Measurements from ENCODE around the gene HSP90AB1.

Gene HSP90AB1

DNA sequence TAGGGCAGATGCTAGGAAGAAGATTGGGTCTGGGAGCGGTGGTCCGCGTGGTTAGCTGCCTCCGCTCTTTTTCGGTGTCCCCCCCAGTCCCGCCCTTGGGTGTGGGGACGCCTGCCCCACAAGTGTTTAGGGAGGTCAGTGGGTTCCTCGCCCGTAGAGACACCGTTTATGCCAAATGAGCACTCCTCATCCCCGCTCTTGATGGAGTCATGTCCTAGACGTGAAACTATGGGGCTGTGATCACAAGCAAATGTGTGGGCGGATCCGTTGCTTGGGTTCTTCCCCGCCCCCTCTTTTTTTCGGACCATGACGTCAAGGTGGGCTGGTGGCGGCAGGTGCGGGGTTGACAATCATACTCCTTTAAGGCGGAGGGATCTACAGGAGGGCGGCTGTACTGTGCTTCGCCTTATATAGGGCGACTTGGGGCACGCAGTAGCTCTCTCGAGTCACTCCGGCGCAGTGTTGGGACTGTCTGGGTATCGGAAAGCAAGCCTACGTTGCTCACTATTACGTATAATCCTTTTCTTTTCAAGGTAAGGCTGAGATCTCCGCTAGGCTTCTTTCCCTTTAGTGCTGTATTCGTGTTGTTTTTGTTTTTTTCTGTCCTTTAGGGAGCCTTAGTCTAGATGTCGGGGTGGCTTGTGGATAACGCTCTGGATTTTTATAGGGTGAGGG, at the start of gene HSP90AB1:
Gene HSP90AB1 (plus strand): TSS at position 439 of the 675 bp plus-strand sequence. CDS start 1,529 bp downstream, outside the sequence.
- DNase-seq = peak; percentile 92 to 97 (median 96)

DNA sequence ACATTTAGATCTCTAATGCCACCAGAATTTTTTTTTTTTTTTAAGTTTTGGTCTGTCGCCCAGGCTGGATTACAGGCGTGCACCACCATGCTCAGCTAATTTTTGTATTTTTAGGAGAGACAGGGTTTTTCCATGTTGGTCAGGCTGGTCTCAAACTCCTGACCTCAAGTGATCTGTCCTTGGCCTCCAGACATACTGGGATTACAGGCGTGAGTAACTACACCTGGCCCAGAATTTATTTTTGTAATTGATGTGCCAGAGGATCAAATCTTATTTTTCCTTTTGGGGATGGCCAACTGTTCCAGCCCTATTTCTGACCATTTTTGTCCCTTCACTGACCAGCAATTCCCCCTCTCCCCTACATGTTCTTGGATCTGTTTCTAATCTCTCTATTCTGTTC, 48.2 kb upstream of the HSP90AB1 start:
- DNase-seq = no peak

DNA sequence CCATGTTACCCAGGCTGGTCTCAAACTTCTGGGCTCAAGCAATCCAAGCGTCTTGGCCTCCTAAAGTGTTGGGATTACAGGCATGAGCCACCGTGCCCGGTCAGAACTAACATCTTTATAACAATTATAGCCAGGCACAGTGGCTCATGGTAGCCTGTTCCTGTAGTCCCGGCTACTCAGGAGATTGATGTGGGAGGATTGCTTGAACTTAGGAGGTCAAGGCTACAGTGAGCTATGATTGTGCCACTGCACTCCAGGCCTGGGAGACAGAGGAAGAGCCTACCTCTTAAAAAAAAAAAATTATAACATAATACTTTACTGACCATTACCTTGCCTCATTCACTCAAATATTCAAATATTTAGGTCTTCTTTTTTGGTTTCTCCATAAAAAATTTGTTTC, 47.0 kb upstream of the HSP90AB1 start:
- no peak for DNase-seq

DNA sequence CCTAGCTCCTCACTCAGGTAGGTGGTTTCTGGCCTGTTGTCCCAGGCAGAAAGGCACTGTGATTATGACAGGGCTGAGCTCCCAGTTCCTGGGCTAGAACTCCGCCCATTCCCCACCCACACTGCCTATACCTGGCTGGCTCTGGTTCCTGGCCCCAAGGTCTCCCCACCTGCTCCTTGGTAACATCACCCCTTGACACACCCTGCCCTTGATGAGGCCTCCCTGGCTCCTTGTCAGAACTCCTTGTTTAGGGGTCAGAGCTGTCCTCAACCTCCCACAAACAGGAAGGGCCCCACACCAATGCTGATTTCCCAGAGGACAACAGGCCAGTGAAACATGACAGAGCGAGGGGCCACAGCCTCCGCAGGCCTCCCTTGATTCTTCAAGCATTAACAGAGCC, 45.7 kb upstream of the HSP90AB1 start:
- DNase-seq = no peak

DNA sequence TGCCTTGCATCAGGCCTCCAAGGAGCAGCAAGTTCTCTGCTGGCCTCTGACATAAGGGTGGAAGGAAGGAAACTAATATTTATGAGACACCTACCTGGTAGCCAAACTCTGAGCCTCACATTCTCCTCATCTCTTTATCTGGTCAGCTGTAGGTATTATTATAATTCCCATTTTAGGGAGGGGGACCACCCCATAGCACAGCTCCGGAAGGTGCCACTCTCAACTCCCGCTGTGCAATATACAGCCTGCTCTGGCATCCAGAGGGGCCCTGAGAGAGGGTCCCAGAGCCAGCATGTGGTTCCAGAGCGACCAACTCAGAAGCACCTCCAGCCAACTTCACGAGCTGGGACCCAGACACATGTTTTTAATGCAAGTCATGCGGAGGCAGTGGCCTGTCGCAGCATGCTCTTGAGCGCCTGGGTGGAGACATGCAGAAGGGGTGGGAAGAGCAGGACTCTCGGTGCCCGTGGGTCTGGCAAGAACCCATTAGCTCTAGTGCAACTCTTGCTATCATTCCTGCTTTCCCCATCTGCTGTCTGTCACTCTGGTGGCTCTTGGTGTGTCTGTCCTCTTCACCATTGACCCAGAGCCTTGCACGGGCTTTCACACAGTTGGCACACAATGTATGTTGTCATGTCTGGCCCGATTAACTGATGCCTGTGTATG, 45.1 kb upstream of the HSP90AB1 start:
- DNase-seq = no peak

DNA sequence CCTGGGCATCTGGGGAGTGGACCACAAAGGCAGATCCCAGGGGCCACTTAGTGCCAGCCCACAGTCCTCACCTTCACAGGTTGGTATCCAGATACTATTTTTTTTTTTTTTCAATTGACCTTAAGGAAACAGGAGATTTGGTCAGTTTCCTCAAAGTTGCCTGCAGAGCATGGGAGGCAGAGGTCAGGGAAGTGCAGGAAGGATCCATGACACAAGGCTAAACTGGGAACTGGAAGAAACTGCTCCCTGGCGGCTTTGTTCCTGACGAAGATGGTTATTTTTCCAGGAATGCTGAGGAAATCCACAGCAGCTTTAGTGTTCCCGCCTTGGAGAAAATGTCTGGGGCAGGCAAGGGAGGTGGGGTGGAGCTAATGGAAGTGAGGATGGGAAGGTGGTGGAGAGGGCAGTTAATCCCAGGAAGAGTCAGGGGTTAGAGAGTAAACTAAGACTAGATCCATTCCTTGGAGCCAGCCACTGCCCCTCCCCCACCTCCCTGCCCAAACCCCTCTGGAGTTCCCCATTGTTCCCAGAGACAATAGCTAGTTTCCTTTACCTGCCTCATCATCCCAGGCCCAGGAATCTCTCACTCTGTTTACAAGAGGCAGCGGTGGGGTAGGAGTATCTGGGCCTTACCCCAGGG, 44.4 kb upstream of the HSP90AB1 start:
- no peak for DNase-seq

DNA sequence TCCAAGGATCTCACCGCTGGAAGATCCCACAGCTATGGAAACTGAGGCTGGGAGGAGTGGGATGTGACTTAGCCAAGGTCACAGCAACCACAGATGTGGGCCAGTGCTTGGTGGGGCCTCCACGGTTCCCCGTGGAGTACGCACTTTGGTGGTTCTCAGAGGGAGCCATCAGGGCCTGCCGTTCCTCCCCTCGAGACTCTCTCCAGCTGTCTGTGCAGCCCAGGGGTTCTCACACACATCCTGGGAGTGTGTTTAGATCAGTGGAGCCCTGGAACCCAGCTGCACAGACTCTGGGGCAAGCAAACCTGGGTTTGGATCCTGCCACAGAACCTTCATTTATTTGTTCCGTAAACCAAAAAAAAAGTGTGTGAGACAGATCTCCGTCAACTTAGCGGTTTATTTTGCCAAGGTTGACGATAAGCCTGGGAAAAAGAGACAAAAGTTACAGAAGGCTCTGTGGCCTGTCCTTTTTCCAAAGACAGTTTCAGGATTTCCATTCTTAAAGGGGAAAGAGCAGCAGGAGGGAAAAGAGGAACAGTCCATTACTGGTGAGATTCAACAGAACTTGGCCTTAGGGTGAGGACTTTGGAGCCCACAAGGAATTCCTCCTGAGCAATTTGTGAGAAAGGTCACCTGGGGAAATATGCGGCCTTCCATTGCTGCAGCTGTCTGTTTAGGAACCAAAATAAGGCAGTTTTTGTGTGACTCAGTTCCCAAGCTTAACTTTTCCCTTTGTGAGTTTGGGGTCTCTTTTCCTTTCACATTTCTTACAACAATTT, 43.7 kb upstream of the HSP90AB1 start:
- no peak for DNase-seq

DNA sequence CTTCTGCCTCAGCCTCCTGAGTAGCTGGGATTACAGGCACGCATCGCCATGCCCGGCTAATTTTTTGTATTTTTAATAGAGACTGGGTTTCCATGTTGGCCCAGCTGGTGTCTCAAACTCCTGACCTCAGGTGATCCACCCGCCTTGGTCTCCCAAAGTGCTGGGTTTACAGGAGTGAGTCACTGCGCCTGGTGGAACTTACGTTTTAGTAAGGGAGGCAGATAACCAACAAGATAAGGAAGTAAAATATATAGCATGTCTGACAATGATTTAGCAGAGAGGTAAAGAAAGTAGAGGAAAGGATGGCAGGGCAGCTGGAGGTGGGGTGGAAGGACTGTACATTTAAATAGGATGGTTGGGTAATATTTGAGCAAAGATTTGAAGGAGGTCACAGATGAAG, 42.9 kb upstream of the HSP90AB1 start:
- no peak for DNase-seq

DNA sequence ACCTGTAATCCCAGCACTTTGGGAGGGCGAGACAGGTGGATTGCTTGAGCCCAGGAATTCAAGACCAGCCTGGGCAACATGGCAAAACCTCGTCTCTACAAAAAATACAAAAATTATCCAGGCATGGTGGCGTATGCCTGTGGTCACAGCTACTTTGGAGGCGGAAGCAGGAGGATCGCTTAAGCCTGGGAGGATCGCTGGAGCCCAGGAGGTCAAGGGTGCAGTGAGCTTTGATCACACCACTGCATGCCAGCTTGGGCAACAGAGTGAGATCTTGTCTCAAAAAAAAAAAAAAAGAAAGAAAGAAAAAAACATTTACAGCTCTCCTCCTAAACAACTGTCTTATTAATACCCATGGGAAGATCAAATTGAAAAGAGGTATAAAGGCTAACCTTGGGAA, 38.9 kb upstream of the HSP90AB1 start:
- DNase-seq = no peak

DNA sequence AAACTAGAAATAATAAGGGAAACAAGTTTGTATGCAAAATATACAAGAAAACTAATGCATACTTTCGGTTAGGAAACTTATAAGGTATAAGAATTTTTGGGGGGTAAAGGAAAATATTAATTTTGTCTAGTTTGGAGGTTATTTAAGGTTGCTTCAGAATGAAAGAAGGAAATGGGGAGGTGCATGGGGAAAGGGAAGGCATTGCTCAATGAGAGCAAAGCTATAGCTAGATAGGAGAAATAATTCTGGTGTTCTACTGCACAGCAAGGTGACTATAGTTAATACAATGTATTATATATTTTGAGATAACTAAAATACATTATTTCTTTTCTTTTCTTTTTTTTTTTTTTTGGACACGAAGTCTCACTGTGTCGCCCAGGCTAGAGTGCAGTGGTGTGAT, 35.6 kb upstream of the HSP90AB1 start:
- no peak for DNase-seq

DNA sequence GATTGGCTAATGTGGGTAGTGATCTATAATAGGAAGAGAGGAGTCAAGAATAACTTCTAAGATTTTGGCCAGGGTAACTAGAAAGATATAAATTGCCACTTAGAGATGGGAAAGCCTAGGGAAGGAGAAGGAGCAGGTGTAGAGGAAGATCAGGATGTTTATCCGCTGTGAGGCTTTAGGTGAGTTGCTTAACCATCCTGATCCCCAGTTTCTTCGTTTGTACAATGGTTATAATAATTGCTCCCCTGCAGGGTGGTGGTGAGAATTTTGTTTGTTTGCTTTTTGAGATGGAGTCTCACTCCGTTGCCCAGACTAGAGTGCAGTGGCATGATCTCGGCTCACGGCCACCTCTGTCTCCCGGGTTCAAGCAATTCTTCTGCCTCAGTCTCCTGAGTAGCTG, 32.6 kb upstream of the HSP90AB1 start:
- no peak for DNase-seq

DNA sequence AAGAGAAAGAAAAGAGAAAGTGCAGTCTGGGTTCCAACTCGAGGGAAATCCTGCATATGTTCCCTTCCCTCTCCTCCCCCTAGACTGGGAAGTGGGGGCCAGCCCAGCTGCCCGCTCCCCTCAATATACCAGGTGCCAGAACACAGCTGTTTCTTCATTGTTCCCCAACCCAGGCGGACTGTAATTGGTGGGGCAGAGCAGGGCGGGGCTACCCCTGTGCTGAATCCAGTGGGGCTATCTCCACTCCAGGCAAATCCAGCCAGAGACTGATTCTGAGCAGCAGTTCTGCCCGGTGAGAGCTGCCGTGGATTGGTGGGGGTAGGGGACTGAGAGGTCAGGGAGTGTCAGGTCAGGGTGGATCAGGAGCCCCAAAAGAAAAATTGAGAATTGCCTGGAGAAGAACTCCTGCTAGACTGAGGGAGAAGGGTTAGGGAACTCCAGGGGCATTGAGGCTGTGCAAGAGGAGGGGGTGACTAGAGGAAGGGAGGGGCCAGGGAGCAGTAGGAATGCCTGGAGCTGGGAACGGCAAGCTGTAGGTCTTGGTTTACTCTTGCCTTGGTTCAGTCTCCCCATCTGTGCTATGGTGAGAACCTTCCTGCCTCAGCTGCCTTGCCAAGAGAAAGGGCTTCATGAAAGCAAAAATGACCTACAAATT, 30.1 kb upstream of the HSP90AB1 start, which contains the start of gene MYMX:
Gene MYMX (plus strand): TSS at position 250 of the 655 bp plus-strand sequence. CDS start 546 bp downstream, outside the sequence.
- DNase-seq = no peak

DNA sequence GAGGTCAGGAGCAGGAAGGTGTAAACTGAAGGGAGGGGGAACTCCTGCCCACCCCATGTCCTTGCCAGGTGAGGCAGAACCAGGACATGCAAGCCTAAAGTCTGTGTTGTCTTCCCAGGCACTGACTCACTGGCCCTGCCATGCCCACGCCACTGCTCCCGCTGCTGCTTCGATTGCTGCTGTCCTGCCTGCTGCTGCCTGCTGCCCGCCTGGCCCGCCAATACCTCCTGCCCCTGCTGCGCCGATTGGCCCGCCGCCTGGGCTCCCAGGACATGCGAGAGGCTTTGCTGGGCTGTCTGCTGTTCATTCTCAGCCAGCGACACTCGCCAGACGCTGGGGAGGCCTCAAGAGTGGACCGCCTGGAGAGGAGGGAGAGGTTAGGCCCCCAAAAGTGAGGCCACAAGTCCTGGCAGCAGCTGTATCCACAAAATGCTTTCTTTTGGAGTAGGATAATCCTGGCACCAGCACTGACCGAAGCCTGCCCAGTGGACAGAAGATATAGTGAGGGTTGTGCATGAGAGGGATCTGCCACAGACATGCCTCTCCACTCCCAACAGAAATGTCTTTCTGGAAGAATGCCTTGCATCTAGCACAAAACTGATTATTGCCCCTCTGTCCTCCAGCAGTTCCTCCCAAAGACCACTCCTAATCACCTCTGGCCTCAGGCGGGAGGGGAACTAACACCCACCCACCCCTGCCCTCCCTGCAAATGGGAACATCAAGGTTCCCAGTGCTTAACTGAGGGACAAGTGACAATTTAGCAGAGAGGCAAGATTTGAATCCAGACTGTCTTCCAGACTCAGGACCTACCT, 29.4 kb upstream of the HSP90AB1 start:
- DNase-seq = no peak

DNA sequence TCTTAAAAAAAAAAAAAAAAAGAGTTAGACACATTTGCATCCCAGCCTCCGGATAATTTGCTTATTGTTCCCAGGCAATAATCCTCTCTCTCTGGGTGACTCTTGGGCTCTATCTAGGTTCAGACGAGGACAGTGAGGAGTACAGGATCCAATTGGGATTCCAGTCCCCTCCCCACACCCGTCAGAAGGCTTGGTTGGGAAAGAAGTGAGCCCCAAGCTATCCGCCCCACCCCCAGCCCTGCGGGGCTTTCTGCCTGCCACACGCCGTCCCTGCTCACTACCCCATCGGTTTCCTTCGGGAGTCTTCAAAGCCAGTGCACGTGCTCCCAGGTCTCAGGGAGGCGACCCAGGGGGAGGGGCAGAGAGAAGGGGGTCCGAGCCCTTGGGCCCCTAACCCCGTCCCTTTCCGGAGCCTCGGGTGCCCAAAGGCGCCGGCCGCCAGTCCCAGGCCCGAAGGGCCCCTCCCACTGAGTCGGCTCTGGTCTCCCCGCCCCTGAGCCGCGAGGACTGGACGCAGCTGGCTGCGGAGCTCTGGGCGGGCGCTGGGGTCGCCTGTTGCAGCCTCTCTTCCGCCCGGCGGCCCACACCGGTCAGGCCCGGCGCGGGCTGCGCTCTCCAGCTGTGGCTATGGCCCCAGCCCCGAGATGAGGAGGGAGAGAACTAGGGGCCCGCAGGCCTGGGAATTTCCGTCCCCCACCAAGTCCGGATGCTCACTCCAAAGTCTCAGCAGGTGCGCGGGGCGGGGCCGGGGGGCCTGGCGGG, 27.7 kb upstream of the HSP90AB1 start:
- DNase-seq = peak in 1 of 6 experiments; percentile 24

DNA sequence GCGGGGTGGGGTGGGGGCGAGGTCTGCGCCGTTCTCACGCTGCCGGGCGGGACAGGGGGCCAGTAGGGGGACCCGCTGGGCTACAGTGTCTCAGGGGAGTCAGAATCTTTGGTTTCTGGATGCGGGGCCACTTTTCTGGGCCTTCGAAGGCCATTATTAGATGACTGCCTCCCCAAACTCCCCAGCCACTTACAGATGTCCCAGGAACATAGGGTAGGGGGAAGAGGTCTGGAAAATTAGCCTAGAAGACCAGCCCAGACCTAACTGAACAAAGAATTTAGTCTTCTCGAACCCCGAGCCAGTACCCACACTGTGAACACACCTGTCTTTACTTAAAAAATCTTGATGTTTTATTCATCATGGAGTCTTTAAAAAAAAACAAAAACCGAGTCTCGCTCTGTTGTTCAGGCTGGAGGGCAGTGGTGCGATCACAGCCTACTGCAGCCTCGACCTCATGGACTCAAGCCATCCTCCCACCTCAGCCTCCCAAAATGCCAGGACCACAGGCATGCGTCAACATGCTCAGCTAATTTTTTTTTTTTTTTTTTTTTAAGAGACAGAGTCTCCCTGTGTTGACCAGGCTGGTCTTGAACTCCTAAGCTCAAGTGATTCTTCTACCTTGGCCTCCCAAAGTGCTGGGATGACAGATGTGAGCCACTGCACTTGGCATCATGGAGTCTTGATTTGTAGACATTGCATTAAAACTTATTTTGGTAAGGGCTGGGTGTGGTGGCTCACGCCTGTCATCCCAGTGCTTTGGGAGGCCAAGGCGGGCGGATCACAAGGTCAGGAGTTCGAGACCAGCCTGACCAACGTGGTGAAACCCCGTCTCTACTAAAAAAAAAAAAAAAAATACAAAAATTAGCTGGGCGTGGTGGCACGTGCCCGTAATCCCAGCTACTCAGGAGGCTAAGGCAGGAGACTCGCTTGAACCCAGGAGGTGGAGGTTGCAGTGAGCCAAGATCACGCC, 26.8 kb upstream of the HSP90AB1 start:
- no peak for DNase-seq

DNA sequence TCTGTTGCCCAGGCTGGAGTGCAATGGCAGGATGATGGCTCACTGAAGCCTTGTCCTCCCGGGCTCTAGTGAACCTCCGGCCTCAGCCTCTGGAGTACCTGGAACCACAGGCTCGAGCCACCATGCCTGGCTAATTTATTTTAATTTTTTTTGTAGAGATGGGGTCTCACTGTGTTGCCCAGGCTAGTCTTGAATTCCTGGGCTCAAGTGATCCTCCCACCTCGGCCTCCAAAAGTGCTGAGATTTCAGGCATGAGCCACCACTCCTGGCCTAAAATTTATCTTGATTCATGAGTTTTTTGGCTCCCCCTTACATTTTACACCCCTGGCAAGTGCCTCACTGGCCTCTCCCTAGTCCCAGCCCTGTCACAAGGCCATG, 26.0 kb upstream of the HSP90AB1 start:
- no peak for DNase-seq

DNA sequence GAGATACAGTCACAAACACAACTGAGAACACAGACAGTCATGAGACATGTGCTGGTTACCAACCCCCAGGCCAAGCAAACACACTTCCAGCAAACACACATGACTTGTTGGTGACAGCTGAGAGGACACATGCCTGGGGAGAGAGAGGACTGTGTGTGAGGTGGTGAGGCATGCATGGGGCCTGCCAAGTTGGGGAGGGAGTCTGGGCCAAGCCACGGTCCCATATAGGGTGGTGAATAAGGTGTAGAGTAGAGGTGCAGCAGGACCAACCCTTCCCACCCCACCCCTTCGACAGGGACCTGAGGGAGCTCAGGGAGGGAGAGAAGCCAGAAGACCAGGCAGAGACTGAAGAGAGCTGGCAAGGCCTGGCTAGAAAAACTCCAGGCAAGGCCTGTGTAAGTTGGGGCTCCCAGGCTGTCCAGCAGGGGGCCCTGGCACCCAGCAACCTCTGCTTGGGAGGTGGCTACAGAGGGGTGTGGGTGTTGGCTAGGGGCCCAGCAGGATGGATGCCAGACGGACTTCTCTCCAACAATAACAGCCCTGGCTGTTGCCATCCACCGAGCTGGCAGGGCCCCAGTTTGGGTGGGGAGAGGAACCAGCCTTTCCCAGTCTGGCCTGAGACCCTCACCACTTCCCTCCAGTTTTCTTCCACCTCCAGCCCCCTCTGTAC, 25.5 kb upstream of the HSP90AB1 start:
- peak; percentile 51 to 71 (median 64) for DNase-seq

DNA sequence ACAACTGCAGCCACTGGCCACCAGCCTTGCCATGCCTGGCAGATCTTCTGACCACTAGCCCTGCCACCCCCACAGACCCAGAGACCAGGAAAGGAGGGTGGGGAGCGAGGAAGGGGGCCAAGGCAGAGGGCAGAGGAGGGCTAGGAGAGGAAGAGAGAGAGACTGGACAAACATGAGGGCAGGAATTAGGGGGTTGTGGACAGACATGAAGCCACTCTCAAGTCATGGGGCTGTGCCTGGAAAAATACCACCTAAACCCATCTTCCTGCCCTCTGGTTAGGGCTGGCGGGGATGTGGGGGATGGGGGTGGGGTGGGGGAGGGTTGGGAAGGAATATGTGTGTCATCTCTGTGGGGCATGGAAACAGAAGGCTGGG, 25.0 kb upstream of the HSP90AB1 start:
- no peak for DNase-seq
